Stimulated activated CD4-positive, alpha-beta T cell treated with anti-CD3 and anti-CD28 coated beads, Interleukin-2, amount 100 ng/mL, for 48 hours (primary cell): ENCODE data around the gene RFX8.
"Not testable (repeated sequence)": the region's sequence is repeated elsewhere in the genome, so short reads cannot be mapped to it uniquely, and the experiment has no call there.

ENCODE experiments used
- DNase-seq, 2 donors: peaks; one replicate each; pipeline ENCODE4 v3.0.0-alpha.2; 2020

RFX8 gene

DNA sequence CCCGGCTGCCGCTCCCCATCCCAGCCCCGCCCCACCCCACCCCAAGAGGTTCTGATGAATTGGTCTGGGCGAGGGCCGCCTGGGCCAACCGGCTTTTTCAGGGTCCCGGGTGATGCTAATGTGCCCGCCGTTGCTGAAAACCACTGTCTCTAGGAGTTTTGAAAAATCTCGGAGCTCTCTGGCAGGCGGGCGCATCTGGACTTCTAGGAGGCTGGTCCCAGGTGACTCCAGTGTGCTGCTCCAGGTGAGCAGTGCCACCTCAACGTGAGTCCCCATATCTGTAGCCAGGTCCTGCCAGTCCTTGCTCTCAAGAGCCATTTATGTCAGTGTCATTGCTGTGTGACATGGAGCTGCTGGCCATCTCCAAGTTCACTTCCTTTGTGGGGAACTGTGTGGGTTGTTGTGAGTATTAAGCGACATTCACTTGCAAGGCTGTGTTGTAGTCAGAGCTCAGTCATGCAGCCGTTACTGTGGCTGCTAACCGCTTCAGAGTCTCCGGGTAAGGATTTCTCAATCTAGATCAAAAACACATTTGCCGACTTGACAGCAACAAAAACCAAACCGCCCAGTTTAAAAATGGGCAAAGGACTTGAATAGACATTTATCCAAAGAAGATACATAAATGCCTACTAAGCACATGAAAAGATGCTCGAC, at the start of gene RFX8:
RFX8 (minus strand) TSS at position 382 of the 654 bp plus-strand sequence. CDS start 8,264 bp downstream, outside the sequence.
- peak; percentile 41 to 42 for DNase-seq

DNA sequence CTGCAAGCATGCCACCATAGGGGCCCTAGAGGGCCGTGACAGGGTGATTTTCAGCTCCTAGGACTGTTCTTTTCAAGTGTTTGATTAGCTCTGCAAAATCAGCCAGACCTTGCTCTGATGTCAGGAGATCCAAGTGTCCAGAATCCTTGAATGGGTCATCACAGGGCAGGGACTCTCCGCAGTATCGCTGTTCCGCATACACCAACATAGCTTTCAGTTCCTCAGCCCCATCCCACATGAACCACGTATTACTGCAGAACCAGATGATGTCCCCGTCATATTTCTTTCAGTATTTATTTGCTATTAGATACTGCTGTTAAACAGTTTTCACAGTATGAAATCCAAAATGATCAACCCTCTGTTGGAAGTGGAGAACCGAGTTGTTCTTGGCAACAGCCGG, 46.6 kb upstream of the RFX8 start:
- no peak for DNase-seq

DNA sequence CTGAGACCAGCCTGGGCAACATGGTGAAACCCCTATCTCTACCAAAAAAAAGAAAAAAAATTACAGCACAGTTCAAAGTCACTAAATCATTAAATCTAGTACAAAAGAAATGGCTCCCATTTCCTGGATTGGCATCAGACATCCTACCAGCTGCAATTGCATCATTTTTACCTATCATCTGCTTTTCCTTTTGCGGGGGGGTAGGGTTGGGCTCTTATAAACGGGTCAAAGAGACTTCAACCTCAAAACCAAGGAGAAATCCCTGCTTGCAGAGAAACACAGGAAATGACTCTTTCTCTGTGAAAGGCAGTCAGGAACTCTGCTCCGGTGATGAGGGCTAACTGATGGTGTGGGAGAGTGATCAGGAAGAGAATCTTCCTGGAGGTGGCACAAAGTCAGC, 45.3 kb upstream of the RFX8 start:
- no peak for DNase-seq

DNA sequence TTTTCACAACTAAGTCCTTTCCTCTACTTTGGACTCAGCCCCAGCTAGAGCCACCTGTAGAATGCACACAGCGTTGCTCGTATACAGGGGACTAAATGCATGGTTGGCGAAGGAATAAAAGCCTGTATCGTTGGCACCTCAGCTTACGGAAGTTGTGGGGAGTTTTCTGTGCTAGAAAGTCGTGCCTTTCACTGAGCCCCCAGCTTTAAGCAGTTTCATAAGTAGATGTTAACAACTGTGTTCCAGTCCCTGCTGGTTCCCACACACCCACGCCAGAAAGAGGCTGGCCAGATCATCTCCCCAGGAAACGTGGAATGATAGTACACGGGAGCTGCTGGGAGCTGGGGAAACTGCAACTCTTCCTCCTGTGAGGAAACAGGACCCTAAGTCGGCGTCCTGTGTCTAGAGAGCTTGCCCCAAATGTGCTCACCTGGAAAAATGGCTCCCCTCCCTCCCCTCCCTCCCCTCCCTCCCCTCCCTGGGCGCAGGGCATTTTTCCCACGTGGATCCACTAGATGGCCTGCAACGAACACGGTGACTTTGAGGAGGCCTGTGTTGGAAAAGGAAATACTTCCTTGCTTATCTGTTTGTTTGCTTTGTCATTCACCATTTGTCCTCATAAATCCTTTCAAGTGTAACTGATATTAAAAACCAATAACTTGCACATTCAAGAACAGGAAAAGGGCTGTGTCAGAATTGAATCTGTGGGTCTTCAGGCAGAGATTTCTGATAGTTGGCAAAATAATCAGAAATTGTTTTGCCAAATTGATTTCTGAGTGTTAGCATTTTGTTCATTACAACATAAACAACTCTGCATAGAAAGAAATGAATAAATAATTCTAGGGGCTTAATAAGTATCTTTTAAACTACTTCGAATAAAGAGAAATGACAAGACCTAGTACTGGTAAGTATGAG, 43.9 kb upstream of the RFX8 start:
- no peak for DNase-seq

DNA sequence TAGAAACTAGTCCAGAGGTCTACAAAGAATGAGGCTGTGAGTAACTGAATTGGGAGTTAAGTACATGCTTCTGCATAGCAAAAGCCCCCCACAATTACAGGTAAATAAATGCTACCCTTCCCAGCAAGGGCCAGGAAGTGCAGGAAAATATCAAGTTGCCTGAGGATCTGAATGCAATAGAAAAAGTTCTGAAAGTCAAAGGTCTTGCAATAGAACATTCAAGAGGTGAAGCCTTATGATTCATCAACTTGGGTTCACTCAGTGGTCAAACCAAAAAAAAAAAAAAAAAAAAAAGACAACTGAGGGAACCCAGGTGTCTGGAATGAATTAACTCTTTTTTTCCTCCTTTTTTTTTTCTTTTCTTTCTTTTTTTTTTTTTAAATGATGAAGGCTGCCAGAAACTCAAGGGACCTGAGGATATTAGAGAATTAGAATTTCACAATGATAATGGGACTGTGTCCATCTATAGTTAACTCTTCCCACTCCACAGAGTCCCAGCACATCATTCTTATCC, 42.9 kb upstream of the RFX8 start:
- no peak for DNase-seq

DNA sequence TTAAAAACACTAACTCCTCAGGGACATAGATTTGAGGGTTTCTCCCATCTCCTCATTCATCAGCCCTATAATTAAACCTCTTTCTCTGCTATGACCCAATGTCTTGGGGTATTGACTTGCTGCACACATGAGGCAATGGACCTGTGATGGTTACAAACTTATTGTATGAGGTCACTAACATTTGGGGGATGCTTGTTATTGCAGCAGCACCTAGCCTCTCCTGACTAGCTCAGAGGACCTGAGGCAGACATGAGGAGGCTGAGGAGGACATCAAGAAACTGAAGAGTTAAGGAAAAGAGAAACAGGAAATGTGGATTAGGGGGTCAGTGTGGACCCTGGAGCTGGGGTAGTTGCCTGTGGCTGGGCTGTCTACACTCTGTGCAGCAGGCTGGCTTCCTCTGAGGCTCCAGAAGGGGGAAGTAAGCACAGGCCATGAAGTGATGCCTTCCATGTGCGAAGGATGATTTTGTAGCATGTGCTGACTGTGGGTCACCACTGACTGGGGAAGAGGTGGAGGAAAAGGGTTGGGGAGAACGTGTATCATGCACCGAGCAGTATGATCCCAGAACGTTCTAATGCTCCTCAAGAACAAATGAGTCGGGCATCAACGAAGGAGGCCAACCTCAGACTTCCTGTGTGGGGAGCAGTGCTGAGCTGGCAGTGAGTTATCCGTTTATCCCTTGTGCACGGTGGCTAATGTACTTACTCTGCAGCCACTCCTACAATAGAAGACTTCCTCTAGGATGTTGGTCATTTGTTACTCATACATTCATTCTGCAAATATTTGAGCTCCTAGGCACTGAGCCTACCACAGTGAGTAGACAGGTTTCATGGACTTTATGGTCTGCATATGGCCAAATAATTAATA, 42.1 kb upstream of the RFX8 start:
- DNase-seq = peak; percentile 3 to 19

DNA sequence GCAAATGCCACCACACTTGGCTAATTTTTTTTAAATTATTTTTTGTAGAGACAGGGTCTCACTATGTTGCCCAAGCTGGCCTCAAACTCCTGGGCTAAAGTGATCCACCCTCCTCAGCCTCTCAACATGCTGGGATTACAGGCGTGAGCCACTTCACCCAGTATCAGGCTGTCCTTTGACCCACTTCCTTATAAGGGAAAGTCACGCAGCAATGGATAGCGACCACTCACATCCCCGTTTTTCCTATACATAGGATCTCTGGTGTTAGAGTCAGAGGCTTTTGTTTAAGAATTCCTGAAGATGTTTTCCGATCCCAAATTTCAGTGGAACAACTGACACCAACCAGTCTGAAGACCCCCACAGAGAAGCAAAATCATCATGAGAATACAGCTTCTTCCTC, 41.4 kb upstream of the RFX8 start:
- no peak for DNase-seq

DNA sequence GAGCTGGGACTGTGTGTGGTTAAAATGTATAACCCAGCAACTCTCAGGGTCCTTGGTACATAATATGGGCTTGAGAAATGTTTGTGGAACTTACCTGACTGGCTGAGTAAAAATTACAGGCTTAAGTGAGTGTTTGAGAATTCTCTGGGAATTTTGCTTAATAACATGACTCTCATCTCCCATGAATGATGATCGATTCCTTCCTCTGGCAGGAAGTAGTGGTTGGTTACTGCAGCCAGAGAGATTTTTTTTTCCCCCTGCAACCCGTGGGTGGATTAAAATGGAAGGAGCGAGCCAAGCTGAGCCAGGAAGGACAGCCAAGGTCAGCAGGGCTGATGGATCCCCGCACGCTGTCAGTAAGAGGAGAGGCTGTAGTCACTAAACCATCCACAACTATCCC, 40.6 kb upstream of the RFX8 start:
- DNase-seq = no peak

DNA sequence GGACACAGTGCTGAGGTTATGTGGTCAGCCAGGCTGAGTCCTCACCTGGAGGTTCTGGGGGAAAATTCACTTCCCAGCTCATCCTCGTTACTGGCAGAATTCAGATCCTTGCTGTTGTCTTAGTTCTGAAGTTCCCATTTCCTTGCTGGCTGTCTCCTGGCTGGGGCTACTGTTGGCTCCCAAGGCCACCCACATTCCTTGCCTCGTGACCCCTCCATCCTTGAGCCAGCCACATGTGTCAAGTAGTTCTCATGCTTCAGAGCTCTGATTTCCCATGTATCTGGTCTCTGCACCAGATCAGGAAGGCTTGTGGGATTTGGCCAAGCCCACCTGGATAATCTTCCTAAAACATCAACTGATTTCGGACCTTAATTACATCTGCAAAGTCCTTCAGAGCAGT, 38.1 kb upstream of the RFX8 start:
- no peak for DNase-seq

DNA sequence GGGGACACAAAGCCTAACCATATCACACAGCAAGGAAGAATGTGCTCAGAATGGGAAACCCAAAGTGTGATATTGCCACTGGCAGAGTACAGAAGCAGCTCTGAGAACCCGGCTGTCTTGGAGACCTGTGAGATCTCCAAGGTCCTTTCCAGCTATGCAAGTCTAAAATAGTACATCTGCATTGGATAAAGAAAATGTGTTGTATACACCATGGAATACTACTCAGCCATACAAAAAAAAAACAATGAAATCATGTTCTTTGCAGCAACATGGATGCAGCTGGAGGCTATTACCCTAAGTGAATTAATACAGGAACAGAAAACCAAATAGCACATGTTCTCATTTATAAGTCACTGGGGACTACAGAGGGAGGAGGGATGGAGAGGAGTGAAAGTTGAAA, 36.5 kb upstream of the RFX8 start:
- DNase-seq = no peak

DNA sequence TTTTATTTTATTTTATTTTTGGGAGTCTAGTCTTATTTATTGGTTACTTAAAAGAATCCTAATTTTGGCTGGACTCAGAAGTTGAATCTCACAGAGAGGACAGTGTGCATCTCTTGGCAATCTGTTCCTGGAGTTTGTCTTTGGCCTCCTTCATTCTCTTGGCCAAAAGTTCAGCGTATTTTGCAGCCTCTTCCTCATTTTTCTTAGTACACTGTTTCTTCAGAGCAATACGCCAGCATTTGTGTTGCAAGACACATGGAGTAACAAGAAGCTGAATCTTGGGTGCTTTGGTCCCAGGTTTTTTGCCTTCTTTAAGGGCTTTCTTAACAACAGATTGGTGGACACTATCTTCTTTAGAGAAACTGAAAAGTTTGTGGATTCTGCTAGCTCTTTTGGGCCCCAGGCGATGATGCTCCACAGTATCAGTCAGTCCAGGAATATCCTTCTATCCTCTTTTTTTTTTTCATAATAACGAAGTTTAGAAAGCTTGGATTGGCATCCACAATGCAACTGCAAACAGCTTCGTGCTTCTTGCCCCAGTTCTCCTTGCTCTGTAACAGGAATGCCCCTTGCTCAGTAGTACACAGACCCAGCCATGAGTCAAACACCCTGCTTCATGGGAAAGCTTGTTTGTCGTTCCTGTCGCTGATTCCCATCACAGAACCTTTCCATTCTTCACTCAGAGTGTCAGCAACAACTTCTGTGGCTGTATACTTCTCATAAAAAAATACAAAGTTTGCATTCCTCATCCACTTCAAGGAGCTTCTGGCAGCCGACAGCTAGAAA, 34.8 kb upstream of the RFX8 start:
- no peak for DNase-seq

DNA sequence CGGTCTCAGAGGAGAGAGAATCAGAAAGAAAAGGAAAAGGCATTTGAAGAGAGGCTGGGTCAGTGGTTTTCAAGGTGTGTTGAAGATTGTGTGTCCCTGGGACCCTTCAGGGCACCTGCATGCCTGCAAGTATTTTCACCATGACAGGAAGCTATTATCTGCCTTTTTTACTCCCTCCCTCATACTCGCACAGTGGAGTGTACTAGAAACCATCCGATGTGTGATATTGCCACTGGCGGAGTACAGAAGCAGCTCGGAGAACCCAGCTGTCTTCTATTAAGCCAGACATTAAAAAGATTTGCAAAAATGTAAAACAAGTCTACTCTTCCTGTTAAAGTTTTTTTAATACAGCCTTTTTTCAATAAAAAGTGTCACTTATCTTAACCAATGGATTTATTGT, 33.7 kb upstream of the RFX8 start:
- no peak for DNase-seq

DNA sequence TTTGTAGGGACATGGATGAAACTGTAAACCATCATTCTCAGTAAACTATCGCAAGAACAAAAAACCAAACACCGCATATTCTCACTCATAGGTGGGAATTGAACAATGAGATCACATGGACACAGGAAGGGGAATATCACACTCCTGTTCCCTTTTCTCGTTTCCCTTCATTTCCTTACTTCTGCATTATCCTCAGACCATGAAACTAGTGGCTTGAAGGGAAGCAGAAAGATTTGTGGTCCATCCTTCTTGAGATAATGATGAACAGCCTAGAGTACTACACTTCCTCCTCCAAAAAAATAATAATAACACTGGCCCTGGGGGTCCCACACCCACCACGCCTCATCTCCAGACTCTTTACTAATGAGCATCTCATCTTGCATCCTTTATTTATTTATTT, 30.4 kb upstream of the RFX8 start:
- not testable (repeated sequence) for DNase-seq

DNA sequence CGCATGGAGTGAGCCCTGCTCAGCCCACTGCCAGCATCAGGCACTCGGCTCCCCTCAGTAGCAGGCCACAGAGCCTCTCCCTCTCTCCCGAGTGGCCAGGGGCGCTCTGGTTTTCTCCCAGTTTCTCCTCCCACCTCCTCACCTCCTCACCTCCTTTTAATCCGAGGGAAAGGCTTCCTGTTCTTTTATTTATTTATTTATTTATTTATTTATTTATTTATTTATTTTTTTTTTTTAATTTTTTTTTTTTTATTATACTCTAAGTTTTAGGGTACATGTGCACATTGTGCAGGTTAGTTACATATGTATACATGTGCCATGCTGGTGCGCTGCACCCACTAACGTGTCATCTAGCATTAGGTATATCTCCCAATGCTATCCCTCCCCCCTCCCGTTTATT, 29.8 kb upstream of the RFX8 start:
- not testable (repeated sequence) for DNase-seq

DNA sequence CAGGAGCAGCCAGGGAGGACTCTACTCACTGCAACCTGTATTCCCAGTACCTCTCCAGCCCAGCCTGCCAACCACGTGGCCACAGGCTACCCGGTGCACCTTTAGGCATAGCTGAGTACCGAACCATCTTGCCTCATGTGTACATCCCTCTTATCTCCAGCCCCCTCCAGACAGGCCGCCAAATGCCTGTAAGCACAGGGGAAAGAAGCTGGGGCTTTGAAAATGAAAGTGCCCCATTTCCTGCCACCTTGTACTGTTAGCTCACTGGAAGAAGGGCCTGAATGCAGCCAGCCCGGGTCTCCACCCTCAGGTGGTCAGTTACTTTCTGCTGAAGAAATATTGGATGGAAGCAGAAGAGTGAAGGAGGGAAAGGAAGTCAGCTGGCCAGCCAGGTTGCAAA, 27.2 kb upstream of the RFX8 start:
- DNase-seq = no peak

DNA sequence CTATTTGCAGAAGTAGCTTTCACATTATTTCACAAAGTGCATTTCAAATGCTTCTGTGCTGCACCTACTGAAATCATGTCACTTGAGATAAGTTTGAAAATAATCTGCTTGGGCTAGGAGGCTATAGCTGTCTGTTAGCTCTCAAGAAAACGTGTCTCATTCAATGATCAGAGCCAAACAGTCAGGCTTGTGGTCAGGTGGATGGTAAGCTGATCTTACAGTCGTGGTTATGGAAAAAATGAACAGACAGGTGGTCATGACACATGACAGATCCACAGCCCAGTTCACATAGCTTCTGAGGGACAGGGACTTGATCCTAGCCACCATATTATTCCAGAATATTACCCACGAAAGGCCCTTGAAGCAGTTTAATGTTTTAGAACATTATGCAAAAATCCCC, 26.5 kb upstream of the RFX8 start:
- no peak for DNase-seq

DNA sequence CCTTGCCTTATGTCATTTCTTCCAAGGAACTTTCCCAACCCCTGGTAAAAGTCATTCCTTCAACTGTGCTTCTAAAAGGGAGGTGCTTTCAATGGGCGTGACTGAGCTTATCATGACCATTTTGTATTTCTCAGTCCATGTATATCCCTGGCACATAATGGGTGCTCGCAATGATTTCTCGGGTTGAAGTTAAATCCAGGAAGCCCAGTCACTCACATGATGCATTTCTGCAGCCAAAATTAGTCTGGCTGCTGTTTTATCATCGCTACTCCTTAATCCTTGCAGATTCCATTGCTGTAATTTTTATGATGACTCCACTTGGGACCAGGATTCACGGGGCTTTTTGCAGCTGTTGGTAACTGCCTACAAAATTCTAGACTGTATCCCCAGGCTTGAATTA, 25.9 kb upstream of the RFX8 start:
- no peak for DNase-seq

DNA sequence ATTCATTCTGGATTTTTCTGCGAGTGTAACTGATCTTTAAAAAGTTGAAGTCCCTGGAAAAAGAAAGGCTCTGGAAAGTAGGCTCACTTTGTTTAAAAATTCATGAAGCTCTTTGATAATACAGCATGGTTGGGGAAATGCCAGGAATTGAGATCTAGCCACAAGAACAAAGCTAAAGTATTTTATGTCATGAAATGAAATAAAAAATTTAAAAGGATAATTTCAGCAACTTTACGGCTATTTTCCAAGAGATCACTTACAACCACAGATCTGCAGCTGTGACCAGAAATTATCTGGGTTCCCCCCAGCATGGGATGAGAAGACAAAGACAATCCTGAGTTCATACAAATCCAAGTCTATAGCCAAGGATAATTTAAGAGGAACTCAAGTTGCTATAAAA, 25.3 kb upstream of the RFX8 start:
- DNase-seq = no peak

DNA sequence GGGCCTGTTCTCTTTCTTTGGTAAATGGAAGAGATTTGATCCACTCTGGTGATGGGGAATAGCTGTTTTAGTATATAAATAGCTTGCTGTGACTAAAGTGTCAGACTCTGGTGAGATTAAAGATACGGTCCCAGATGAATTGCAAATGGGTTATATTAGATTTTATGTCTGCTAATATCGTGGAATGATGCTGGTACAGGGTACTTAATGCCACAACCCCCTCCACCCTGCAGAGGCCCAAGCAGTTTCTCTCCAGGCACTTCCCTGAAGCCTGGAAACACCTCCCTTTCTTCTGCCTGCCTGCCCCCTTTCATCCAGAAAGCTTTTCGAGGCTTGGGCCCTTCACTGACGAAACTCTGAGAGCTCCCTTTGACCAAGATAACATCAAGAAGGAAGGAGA, 21.4 kb upstream of the RFX8 start:
- no peak for DNase-seq

DNA sequence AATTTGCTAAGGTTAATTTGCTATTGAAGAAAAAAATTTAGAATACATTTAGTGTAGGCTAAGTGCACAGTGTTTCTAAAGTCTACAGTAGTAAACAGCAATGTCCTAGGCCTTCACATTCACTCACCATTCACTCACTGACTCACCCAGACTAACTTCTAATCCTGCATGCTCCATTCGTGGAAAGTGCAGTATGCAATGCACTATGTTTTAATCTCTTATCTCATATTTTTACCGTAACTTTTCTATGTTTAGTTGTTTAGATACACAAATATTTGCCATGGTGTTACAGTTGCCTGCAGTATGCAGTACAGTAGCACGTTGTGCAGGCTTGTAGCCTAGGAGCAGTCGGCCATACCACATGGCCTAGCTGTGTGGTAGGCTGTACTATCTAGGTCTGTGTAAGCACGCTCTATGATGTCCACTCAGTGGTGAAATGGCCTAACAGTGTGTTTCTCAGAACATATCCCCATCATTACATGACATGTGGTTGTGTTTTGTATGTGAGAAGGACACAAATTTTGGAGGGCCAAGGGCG, 18.1 kb upstream of the RFX8 start:
- no peak for DNase-seq

DNA sequence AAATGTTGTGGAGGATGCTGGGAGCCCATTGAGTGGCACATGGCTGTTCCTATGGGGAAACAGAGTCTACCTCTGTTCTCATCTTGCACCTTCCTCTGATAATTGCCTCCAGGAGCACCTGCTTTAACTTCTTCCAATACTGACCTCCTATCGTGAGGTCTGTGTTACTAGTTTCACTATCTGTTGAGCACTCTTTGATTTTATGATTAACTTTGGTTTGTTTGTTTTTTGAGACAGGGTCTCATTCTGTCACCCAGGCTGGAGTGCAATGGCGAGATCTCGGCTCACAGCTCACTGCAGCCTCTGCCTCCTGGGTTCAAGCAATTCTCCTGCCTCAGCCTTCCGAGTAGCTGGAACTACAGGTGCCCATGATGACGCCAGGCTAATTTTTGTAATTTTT, 12.1 kb upstream of the RFX8 start:
- no peak for DNase-seq

DNA sequence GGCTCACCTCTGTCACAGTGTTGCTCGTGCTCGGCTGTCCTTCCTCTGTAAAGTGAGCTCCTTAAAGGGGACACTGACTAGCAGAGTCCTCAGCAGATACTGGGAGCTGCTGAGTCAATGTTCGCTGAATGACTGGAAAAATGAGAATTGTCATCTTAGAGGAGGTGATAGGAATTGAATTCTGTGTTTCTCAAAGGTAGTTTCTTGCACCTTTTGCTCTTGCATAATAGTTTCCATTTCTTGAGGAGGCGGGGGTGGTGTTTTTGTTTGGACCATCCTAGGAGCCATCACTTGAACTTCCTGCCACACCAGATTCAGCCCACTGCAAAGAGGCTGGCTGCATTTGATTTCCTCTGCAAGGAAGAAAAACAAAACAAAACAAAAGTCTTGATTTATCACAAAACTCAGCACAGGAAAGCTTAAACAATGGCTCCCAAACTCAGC, 11.4 kb upstream of the RFX8 start:
- DNase-seq = no peak
